C4-2B (cell line): ENCODE results near the gene KSR2.
"Not testable (repeated sequence)": the region's sequence is repeated elsewhere in the genome, so short reads cannot be mapped to it uniquely, and the experiment has no call there.

Source experiments
- H3K27ac ChIP-seq: fragments of 450-650 bp; 2 replicates; pipeline ENCODE4 v1.5.1; 2017
- ZFX ChIP-seq: fragments of 450-650 bp; IDR thresholded peaks from 2 replicates; pipeline ENCODE4 v1.6.1; 2017
- TF ChIP-seq, protein P1 (sequence below): fragments of 450-650 bp; conservative IDR thresholded peaks from 2 replicates; pipeline ENCODE4 v1.5.1; 2017; ENCODE audit warnings: mild to moderate bottlenecking

The KSR2 gene

DNA sequence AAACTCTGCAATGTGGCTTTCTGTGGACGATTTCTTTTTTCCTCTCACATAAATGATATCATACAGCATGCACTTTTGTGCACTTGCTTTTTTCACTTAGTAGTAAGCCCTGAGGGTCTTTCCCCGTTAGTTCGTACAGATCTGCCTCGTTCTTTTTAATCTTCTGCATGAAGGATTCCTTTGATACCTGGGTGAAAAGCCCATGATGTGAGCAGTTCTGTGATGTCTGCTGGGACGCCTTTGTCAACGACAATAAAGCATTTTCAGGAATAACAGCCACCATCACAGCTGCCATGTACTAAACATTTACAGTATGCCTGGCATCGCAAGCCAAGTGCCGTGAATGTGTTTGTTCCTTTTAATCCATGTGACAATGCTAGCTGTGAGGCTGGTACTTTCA, 99.2 kb downstream of the KSR2 start:
- TF ChIP-seq, protein P1, sequence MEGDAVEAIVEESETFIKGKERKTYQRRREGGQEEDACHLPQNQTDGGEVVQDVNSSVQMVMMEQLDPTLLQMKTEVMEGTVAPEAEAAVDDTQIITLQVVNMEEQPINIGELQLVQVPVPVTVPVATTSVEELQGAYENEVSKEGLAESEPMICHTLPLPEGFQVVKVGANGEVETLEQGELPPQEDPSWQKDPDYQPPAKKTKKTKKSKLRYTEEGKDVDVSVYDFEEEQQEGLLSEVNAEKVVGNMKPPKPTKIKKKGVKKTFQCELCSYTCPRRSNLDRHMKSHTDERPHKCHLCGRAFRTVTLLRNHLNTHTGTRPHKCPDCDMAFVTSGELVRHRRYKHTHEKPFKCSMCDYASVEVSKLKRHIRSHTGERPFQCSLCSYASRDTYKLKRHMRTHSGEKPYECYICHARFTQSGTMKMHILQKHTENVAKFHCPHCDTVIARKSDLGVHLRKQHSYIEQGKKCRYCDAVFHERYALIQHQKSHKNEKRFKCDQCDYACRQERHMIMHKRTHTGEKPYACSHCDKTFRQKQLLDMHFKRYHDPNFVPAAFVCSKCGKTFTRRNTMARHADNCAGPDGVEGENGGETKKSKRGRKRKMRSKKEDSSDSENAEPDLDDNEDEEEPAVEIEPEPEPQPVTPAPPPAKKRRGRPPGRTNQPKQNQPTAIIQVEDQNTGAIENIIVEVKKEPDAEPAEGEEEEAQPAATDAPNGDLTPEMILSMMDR = no peak
- TF ChIP-seq ZFX = no peak
- H3K27ac ChIP-seq = no peak overlapping the region

DNA sequence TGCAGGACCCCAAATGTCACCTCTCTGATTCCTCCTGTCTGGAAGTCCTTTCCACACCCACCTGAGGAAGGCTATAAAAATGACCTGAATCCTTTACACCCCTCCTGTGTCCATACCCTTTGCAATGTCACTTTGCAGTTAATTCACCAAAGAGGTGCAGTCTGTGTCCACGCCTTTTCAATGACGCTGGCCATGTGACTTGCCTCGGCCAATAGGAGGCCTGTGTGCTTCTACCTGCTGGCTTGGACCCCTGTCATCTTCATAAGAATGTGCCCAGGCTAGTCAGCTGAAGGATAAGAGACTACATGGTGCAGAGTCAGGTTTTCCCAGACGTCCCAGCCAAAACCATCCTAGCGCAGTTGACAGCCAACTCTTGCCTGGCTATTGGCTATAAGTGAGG, 101.4 kb downstream of the KSR2 start:
- TF ChIP-seq ZFX = no peak
- no peak overlapping the region for H3K27ac ChIP-seq

DNA sequence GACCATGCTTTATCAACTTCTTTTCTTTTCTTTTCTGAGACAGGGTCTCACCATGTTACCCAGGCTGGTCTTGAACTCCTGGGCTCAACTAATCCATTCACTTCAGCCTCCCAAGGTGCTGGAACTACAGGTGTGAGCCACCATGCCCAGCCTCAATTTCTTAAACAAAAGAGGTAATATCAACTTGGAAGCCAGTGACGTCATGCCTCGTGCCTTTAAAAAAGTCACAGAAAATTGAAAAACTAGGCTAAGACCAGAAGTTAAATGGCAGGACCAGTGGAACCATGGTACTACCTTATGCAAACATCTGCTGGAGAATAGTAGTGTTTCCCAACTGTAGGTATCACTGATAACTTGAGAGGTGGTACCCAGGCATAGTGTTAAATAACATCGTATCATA, 103.3 kb downstream of the KSR2 start:
- TF ChIP-seq, protein P1 = no peak
- TF ChIP-seq ZFX = no peak

DNA sequence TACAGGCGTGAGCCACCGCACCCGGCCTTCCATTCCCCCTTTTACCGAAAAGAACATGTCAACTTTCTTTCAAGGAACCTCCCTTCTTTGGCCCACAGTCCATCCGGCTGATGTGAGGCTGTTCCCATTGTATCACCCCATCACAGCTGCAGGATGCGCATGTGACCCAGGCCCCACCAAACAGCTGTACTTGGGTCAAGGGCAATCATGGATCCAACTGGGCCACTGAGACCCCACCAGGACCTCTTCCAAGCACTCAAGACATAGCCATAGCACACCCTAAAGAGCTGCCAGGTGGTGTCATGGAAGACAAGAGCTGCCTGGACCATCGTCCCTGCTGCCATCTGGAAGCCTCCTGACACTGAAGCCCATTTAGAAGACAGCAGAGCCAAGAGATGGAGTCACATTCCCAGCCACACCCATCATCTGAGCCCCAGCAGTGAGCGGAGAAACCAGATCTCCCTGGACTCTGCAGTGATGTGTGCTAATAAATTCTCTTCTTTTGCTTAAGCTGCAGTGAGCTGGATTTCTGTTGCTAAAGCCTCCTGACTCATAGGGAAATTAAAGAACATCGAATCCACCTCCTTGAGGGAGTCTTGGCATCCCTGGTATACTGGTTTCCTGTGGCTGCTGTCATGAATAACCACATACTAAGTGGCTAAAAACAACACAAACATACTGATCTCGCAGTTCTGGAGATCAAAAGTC, 105.6 kb downstream of the KSR2 start:
- TF ChIP-seq, protein P1 = no peak
- no peak for TF ChIP-seq ZFX
- no peak overlapping the region for H3K27ac ChIP-seq

More for the DNA sequence above, 103.3 kb downstream of the KSR2 start:
- H3K27ac ChIP-seq = no peak overlapping the region

DNA sequence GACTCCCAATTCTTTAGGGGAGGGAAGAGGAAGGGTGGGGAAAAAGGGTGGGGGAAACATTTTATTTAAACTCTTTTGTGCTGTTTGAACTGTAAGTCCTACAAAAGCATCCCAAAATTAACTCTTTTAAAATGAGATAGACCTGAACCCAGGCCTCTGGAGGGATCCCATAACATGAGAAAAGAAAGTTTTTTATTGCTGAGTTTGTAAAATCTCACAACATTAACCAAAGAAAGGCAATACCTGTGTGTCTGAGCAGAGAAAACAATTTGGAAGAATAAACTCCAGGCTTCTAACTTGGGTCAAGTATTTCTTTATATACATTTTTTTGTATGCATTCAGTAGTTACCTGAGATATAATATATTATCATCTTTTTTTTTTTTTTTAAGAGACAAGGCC, 107.1 kb downstream of the KSR2 start:
- no peak for TF ChIP-seq ZFX
- TF ChIP-seq, protein P1 = no peak
- H3K27ac ChIP-seq = no peak overlapping the region

DNA sequence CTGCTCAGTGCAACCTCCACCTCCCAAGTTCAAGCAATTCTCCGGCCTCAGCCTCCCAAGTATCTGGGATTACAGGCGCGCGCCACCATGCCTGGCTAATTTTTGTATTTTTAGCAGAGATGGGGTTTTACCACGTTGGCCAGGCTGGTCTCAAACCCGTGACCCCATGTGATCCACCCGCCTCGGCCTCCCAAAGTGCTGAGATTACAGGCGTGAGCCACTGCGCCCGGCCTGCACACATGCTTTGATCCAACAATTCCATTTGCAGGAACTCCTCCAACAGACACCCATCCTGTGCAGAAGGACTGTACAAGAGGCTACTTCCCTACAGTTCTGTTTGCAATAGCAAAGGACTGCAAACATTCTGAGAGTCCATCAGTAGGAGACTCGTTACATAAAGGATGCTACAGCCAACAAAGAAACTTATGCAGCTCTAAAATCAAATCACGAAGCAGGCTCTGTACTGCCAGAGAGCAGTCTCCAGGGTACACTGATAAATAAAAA, 108.0 kb downstream of the KSR2 start:
- H3K27ac ChIP-seq = not testable (repeated sequence)

DNA sequence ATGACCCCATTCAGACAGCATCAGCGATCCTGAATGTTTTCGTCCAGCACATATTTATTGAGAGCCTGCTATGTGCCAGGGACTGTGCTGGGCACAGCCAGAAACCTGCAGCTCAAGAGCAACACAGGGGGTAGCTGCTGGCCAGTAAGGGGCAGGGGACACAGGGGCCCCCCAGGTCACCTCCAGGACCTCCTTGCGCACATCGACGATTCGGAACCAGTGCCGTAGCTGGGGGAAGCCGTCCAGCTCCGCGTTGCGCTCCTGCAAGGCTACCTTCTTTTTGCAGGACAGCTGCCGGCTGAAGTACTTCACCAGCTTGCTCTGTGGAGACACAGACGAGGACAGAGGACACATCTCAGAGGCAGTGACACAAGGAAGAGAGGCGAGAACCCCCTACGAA, 108.7 kb downstream of the KSR2 start:
- no peak overlapping the region for H3K27ac ChIP-seq
- TF ChIP-seq, protein P1 = no peak
- TF ChIP-seq ZFX = no peak

DNA sequence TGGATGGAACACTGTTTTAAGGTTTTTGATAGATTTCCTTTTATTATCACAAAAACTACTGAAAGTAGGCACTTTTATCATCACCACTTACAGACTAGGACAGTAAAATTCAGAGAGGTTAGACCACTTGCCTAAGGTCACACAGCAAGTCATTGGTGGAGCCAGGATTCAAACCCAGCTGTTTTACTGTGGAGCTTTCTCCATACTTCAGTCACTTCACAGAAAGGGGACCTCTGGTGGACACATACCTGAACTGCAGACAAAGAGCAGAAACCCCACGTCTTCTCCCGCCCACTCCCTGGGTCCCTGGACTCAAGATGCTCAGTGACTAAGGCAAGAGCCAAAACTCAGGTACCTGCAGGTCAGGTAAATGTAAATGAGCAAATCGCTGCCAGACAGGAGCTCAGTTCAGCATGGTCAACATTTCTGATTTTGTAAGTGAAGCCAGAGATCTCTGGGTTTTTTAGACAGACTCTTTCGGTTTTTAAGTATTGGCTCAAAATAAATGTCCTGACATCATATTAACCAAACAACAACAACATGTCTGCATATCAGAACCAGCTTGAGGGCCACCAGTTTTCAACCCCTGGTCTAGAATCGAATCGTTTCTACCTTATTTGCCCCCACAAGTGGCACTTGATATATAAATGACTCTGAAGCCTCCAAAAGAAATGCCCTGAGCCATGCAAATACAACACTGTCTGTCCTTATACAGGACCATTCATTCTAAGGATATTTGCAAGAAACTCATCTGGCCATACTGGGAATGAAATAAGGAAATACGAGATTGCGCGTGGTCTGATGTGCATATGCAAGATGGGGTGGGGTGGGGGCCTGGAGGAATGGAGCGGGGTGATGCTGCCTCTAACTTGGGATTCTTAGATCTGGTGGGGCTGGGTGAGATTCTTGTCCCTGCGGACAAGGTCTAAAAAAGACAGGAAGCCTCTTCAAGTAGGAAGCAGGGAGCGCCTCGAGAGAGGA, 110.9 kb downstream of the KSR2 start:
- H3K27ac ChIP-seq = no peak overlapping the region

DNA sequence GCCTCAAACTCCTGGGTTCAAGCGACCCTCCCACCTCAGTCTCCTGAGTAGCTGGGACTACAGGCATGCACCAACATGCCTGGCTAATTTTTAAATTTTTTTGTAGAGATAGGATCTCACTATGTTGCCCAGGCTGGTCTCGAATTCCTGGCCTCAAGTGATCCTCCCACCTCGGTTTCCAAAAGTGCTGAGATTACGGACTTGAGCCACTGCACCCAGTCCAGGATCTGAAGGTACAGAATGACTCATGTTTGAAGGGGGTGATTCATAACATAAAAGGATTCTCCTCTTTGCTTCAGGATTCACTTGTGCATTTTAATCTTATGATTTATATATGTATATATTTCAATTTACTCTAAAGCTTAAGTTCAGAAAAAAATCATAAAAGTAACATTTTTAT, 111.7 kb downstream of the KSR2 start:
- H3K27ac ChIP-seq = not testable (repeated sequence)

More for the DNA sequence above, 110.9 kb downstream of the KSR2 start:
- TF ChIP-seq, protein P1 = peak; percentile 45
- TF ChIP-seq ZFX = no peak
